Measurements from ENCODE around the gene FATE1. TPM values are rescaled to one million over a fixed set of nuclear protein-coding genes. Genes with fewer than 3 reads are reported as not detected.

FATE1 gene
- total RNA-seq (not detected), polyA plus RNA-seq (not detected)

- Histone ChIP-seq H3K27me3 (ENCODE audit: control insufficient read depth in 4 of 4, insufficient read depth in 4 of 4, low read length in 3 of 4) (no peaks in the 10 kb centered on the region), H3K9me3 (ENCODE audit: control insufficient read depth in 4 of 4, low read length in 3 of 4) (no peaks in the 10 kb centered on the region), H3K36me3 (ENCODE audit: control insufficient read depth in 4 of 4, insufficient read depth in 3 of 4, low read depth in 1 of 4, low read length in 3 of 4) (no peaks in the 10 kb centered on the region), H3K27ac (ENCODE audit: low read depth in 1 of 2, low read length in 2 of 2) (no peak within 1 kb of the TSS), H3K4me3 (ENCODE audit: low read depth in 1 of 3, low read length in 3 of 3) (no peak within 1 kb of the TSS), H3K9ac (ENCODE audit: low read depth in 1 of 2, low read length in 2 of 2) (no peak within 1 kb of the TSS), H3K4me1 (ENCODE audit: control insufficient read depth in 4 of 4, insufficient read depth in 4 of 4, low read length in 3 of 4) (no peaks in the 10 kb centered on the region)
- 81% methylated on average over 3 of the region's 3 CpGs for WGBS
- no peak for DNase-seq (ENCODE audit: low spot score)
- TF ChIP-seq GABPA (IDR thresholded peaks at IDR 0.05 in 1 of 2, conservative IDR thresholded peaks at IDR 0.05 in 1 of 2) (no peak), EGR1 (IDR thresholded peaks at IDR 0.05; ENCODE audit: low read depth in 2 of 2) (no peak), HNF4A (conservative IDR thresholded peaks at IDR 0.05) (no peak), JUND (IDR thresholded peaks at IDR 0.05) (no peak), CTCF (IDR thresholded peaks at IDR 0.05; ENCODE audit: low read depth, low read length, missing input control) (no peak), REST (IDR thresholded peaks at IDR 0.05) (no peak), MAX (IDR thresholded peaks at IDR 0.05) (no peak), ZBTB33 (IDR thresholded peaks at IDR 0.05) (no peak), FOXA2 (IDR thresholded peaks at IDR 0.05) (no peak)
Observed at GRCh38 chrX:151715752-151716151, at the start of gene FATE1. TSS of gene FATE1 (plus strand) at chrX:151716035. CDS start at chrX:151716120, 85 bp downstream.

GRCh38 chrX:151675121-151675746, 40.6 kb upstream of the FATE1 start:
- DNase-seq (ENCODE audit: low spot score) = no peak
- Histone ChIP-seq H3K27ac (ENCODE audit: low read depth in 1 of 2, low read length in 2 of 2) (no peak overlapping the region), H3K9ac (ENCODE audit: low read depth in 1 of 2, low read length in 2 of 2) (no peak overlapping the region), H3K4me3 (ENCODE audit: low read depth in 1 of 3, low read length in 3 of 3) (no peak overlapping the region), H3K36me3 (ENCODE audit: control insufficient read depth in 4 of 4, insufficient read depth in 3 of 4, low read depth in 1 of 4, low read length in 3 of 4) (no peaks in the 10 kb centered on the region), H3K9me3 (ENCODE audit: control insufficient read depth in 4 of 4, low read length in 3 of 4) (no peaks in the 10 kb centered on the region), H3K27me3 (ENCODE audit: control insufficient read depth in 4 of 4, insufficient read depth in 4 of 4, low read length in 3 of 4) (no peaks in the 10 kb centered on the region), H3K4me1 (ENCODE audit: control insufficient read depth in 4 of 4, insufficient read depth in 4 of 4, low read length in 3 of 4) (peaks cover 0 to 1% (median 0%) of the 10 kb centered on the region in 4 donors)
- WGBS = 69% methylated on average over 6 of the region's 6 CpGs
- no peak for TF ChIP-seq SP1 (IDR thresholded peaks at IDR 0.05)
- TF ChIP-seq HNF4G (IDR thresholded peaks at IDR 0.05) = no peak
- TF ChIP-seq ZBTB33 (IDR thresholded peaks at IDR 0.05) = no peak
- no peak for TF ChIP-seq FOXA1 (IDR thresholded peaks at IDR 0.05)
- TF ChIP-seq HNF4A (conservative IDR thresholded peaks at IDR 0.05) = no peak
- no peak for TF ChIP-seq ATF3 (IDR thresholded peaks at IDR 0.05)
- no peak for TF ChIP-seq REST (IDR thresholded peaks at IDR 0.05)

All from liver (tissue), 9 donors.